GM18498 (cell line): ENCODE measurements around the gene RPS19.

ENCODE experiments used
- ATAC-seq: cut with Tn5 transposase; IDR thresholded peaks from one replicate; pipeline ENCODE4 v1.9.1; 2021; ENCODE audit warnings: mild to moderate bottlenecking, moderate library complexity; ENCODE audit not compliant: unreplicated experiment

Gene RPS19

DNA sequence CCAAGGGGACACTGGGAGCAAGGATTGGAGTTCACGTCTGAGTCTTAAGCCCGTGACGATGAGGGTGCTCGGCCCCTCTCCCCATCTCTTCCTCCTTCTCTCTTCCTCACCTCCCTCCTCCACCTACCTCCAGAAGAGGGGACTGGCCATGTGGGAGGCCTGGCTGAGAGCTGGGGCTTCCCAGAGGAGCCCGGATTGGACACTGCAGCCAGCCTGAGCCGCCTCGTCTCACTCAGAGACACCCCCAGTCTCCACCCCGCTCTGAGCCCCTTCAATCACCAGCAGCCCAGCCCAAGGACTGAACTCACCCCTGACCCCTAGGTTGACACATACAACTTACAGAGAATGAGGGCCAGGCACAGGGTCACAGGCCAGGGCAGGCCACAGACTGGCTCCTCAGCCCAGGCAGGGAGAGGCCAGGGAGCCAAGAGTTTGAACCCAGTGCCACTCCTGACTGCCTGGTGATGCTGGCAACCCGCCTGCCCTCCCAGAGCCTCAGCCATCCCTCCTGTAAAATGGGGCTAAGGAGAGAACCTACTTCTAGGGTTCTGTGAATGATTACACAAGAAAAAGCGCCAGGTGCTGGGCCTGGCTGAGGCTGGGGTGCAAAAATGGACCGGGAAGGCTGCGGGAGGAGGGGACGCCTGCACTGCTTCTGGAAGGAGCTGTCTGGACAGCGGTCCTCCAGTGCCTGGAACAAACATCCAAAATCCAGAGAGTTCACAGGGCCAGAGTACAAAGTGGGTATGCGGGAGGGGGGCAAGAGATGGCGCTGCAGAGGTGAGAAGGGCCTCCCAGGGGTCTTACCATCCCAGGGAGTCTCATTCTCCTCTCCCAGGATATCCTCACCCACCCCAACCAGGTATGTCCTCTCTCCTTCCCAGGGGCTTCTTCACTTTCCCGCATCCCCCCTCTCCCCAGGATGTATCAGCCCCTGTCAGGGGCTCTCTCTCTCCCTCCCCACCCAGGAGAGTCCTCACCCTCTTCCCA is 18.2 kb downstream of the RPS19 start:
- ATAC-seq, result no peak

DNA sequence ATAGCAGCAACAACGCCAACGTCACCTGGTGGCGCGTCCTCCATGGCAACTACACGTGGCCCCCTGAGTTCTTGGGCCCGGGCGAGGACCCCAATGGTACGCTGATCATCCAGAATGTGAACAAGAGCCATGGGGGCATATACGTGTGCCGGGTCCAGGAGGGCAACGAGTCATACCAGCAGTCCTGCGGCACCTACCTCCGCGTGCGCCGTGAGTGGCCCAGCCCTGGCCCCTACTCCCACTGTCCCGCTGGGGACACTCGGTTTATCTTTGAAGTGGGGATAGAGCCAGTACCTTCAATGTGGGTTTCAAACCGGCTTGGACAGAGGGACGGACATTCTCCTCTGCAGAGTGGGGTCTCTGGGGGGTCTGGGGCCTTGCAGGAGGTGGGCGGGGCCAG is 19.0 kb downstream of the RPS19 start:
- no peak for ATAC-seq

- no peak for ATAC-seq
These were observed 19.7 kb downstream of the RPS19 start for GRCh38 chr19:41879670-41880328.

GRCh38 chr19:41880329-41880708 is 20.3 kb downstream of the RPS19 start:
- ATAC-seq, result no peak

DNA sequence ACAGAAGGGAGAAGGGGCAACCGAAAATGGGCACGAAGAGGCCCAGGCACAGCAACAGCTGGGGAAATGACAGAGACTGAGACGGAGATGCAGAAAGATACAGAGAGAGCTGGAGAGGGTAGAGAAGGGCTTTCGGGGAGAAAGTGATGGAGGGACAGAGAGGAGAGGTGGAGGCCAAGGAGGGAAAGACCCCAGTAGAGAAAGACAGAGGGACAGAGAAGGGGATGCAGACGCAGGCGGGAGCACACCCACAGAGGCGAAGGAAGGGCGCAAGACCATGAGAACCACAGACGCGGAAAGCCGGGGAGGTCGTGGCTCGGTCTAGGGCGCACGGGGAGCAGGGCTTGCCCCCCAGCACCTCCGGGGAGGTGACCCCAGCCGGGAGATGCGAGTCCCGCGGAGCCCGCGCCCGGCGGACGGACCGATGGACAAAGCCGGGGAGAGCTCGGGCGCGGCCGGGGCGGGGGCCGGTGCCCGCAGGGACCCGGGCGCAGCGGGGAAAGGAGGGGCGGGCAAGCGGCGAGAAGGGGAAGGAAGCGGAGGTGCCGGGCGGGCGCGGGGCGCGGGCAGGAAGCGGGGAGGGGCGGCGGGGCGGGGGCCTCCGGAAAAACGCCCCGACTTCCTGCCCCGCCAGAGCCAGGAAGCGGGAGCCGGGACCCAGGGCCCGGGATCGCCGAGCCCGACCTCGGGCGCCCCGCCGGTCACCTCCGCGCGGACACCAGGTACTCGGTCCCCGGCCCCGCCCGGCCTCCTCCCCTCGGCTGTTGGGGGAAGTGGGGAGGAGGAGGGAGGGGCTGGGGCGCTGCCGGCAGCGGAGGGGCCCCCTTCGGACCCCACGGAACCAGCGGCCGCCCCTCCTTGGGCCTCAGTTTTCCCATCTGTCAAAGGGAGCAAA is 22.8 kb downstream of the RPS19 start, which contains the start of gene ARHGEF1:
ARHGEF1 (plus strand) TSS at position 617 of the 895 bp plus-strand sequence. CDS start 4,899 bp downstream, outside the sequence.
- ATAC-seq, result no peak

GRCh38 chr19:41883463-41883820 is 23.4 kb downstream of the RPS19 start:
- ATAC-seq, result no peak

- ATAC-seq, result peak; percentile 81
These were observed 24.0 kb downstream of the RPS19 start for GRCh38 chr19:41883821-41884733.

DNA sequence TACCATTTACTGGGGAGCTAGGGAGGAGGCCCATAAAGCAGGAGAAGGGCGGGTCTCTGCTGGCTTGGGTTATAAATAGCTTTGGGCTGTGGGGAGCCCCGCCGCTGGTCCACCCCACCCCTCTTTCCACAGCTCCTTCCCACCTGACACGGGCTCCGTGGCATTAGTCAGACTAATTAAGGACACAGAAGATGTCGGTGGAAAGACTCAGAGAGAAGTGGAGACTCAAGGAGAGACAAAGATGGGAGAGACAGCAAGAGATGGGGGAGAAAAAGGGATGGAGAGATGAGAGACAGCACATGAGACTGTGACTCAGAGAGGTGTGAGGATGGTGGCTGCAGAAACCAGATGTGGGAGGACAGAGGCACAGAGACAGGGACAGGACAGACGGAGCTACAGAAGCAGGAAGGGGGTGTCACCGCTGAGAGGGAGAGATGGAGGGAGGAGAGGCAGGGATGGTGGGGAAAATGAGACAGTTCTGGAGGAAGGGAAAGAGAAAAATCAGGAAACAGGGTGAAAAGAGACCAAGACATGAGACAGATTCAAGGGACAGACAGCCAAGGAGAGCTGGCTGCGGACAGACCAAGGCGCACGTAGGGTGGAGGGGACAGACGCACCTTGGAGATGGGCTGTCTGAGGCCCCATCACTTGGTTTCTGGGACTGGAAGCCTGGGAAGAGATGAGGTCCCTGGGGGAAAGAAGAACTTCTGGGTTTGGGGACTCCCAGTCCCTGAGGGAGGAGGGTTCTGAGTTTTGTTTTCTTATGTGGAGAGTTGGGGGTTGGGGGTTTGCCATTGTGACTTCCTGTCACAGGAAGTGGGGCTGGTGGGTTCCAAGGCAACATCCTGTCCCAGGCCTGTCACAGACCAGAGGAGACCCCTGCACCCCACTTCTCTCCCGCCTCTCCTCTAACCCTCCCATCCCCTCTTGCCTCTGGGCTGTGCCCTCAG is 27.0 kb downstream of the RPS19 start:
- ATAC-seq, result no peak

DNA sequence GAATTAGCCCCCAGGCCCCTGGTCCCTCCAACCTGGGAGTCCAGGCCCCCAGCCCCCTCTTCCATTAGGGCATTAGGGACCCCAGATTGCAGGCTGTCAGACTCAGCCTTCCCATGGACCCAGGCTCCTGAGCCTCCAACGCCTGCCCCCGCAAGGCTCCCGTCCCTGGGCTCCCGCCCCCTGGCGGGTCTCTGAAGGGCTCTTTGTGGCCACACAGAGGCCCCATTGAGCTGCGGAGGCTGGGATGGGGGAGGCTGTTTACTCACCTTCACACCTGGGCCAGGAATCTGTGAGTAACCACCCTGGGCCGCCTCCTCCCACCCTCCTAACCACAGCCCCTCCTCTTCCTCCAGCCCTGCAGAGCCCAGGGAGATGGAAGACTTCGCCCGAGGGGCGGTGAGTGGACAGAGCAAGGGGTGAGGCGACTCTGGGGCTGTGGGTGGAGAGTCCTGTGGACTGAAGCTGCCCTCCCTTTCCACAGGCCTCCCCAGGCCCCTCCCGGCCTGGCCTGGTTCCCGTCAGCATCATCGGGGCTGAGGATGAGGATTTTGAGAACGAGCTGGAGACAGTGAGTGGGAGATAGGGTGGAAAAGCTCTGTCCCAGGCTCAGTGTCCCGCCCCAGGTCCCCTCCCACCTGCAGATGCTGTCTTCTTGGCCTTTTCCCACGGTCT is 27.8 kb downstream of the RPS19 start:
- no peak for ATAC-seq

DNA sequence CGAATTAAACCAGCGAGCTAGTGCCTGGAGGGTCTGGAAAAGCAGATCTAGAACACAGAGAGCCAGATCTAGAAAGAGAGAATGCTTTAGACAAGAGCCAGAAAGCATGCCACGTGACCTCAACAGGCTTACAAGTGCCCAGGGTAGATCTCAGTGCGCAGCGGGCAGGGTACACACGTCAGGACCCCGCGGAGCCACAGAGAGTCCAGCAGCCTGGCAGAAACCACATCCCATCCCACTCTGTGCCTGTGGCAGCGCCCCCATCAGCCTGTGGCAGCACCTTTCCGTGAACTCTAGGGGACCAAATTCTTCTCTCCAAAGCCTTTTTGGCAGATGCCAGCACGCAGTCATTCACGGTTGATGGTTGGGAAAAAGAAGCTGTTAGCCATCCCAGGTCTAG is 28.9 kb downstream of the RPS19 start:
- ATAC-seq, result no peak

DNA sequence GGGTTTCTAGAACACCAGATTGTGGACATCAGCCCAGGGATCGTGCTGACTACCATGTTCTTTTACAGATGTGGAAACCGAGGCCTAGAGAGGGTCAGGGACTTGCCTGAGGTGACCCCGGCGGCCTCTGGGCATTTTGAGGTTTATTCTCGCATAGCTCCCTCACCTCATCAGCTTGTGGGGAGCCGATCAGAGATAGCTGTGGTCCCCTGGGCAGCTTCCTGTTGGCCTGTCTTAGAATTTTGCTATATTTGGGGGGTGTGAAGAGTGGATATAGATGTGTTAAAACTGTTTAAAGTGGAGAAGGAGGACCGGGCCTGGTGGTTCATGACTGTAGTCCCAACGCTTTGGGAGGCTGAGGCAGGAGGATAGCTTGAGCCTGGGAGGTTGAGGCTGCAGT is 29.8 kb downstream of the RPS19 start:
- ATAC-seq, result no peak

DNA sequence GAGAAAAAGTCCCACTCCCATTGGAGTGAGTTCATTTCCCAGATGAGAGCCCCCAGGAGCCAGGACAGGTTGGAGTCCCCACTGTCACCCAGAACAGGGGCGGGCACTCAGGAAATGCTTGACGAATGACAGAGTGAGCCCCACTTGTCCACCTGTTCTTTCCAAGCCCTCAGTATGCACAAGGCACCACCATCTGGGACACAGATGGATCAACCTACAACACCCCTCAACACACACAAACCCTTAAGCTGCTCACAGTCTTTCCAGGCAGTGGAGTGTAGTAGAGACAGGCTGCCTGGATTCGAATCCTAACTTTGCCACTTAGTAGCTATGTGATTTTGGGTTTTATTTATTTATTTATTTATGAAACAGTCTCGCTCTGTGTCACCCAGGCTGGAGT is 30.9 kb downstream of the RPS19 start:
- no peak for ATAC-seq

DNA sequence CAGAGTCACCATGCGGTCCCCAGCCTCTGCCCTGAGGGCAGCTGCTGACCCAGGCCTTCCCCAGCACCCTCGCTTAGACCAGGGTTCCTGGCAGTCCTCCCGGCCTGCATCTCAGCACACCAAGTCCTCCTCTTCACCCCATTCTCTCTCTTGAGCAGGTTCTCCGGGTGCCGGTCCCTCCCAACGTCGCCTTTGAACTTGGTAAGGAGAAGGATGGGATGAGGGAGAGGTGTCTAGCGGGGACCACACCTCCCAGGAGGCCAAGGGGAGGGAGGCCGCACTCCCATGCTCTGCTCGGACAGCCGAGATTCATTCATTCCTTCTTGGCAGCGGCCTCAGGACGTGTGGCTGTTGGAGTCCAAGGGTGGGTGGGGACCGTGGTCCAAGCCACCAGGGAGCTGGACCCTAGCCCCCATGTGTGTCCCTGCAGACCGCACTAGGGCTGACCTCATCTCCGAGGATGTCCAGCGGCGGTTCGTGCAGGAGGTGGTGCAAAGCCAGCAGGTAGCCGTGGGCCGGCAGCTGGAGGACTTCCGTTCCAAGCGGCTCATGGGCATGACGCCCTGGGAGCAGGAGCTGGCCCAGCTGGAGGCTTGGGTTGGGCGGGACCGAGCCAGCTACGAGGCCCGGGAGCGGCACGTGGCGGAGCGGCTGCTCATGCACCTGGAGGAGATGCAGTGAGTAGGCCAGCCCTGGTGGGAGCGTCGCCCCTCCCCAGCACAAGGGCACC is 32.3 kb downstream of the RPS19 start:
- ATAC-seq, result no peak

DNA sequence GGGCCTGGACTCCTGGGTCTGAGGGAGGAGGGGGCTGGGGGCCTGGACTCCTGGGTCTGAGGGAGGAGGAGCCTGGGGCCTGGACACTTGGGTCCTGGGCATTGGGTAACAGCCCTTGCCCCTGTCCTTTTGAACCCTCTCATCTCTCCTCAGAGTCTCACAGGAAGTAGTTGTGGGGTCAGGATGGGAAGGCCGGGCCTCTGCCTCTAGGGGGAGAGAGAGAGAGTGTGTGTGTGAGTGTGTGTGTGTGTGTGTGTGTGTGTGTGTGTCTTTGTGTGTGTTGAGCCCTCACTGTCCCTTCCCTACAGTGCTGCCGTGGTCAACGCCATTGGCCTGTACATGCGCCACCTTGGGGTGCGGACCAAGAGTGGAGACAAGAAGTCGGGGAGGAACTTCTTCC is 33.8 kb downstream of the RPS19 start:
- no peak for ATAC-seq

DNA sequence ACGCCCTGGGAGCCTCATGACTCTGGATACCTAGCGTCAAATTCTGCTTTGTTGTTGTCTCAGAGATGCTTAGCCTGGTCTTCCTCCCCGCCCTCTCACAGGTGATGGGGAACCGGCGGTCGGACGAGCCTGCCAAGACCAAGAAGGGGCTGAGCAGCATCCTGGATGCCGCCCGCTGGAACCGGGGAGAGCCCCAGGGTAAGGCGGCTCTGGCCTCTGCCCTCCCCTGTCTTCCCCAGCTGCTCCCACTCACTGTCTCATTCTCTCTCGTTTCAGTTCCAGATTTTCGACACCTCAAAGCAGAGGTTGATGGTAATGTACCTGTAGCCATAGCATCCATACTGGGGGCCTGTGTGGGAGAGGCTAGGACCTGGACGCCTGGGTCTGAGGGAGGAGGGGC is 34.3 kb downstream of the RPS19 start:
- ATAC-seq, result no peak

DNA sequence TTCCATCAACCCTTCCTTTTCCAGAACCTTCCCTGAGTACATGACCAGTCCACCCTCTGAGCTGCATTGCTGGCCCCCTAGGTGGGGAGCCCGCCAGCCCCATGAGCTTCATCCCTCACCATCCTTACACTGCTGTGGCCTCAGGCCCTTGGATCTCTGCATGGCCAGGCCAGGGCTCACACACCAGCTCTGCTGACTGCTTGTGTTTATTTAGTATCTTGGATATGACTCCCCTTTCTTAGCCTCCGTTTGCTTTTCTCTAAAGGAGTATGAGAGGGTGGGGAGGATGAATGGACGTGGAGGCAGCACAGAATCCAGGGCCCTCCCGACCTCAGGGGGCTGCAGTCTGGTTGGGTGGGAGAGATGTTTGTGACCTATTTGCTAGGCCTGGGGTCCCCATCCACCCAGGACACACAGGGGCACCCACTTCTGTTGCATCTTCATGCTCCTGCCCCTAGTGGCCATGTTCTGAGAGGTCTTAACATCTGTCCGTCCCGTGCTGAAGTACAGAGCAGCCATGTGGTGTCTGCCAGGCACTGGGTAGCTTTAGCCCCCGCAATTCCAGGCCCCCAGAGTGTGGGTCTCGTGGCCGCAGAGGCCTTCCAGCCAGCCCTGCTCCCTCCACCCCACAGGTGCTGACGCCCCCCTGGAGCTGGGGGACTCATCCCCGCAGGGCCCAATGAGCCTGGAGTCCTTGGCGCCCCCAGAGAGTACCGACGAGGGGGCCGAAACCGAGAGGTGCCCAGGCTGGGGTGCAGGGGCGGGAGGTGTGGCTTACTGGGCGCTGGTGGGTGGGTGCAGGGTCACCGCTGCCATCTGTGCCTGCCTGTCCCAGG is 35.9 kb downstream of the RPS19 start:
- no peak for ATAC-seq

DNA sequence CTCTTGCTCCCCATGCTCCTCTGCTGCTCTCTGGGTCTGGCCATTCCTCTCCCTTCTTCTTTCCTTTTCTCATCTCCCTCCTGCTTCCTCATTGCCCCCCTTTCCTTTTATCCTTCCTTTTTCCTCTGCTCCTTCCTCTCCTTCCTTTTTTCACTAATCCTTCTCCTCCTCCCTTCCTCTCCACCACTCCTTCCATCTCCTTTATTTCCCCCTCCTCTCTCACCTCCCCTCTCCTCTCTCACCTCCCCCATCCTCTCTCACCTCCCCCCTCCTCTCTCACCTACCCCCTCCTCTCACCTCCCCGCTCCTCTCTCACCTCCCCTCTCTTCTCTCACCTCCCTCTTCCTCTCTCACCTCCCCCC is 36.5 kb downstream of the RPS19 start:
- no peak for ATAC-seq
